Epidermal melanocyte (primary cell): ENCODE results near the gene PXMP4.

Experiments used
- DNase-seq: peaks from one replicate; pipeline ENCODE4 v3.0.0; 2011; ENCODE audit warnings: low spot score; ENCODE audit not compliant: insufficient read length

PXMP4 gene

GRCh38 chr20:33670715-33671499 is 49.2 kb downstream of the PXMP4 start:
- no peak for DNase-seq

GRCh38 chr20:33669873-33670640 is 50.1 kb downstream of the PXMP4 start:
- DNase-seq, result no peak

- DNase-seq, result no peak
Observed at GRCh38 chr20:33669224-33669623, 50.9 kb downstream of the PXMP4 start.

- DNase-seq, result no peak
Observed at GRCh38 chr20:33668466-33669155, 51.5 kb downstream of the PXMP4 start.

GRCh38 chr20:33667676-33668465 is 52.2 kb downstream of the PXMP4 start:
- peak; percentile 81 for DNase-seq

- DNase-seq, result no peak
Observed at GRCh38 chr20:33667245-33667675, 52.9 kb downstream of the PXMP4 start.

GRCh38 chr20:33666293-33667244 is 53.5 kb downstream of the PXMP4 start, which contains the start of gene ACTL10:
Gene ACTL10, plus strand, starts transcription at chr20:33666943. Its CDS starts 555 bp downstream, at chr20:33667498.
- peak; percentile 99 for DNase-seq

- DNase-seq, result no peak
Observed at GRCh38 chr20:33664762-33665144, 55.4 kb downstream of the PXMP4 start.

- no peak for DNase-seq
Observed at GRCh38 chr20:33664085-33664761, 55.9 kb downstream of the PXMP4 start.

GRCh38 chr20:33663161-33664084 is 56.7 kb downstream of the PXMP4 start:
- DNase-seq, result peak; percentile 71

- DNase-seq, result no peak
Observed at GRCh38 chr20:33662172-33662571, 57.9 kb downstream of the PXMP4 start, which contains the start of gene C20orf144. Gene C20orf144, plus strand, starts transcription at chr20:33662327. Its CDS starts 19 bp downstream, at chr20:33662346.

- no peak for DNase-seq
Observed at GRCh38 chr20:33660685-33661058, 59.4 kb downstream of the PXMP4 start.

- no peak for DNase-seq
Observed at GRCh38 chr20:33660035-33660684, 60.0 kb downstream of the PXMP4 start.

GRCh38 chr20:33659341-33660034 is 60.6 kb downstream of the PXMP4 start:
- no peak for DNase-seq

GRCh38 chr20:33658929-33659328 is 61.2 kb downstream of the PXMP4 start:
- no peak for DNase-seq

GRCh38 chr20:33658510-33658909 is 61.6 kb downstream of the PXMP4 start:
- DNase-seq, result no peak

GRCh38 chr20:33657704-33658095 is 62.4 kb downstream of the PXMP4 start:
- DNase-seq, result no peak
